ENCODE data around the gene HIVEP3. TPM values are rescaled to one million over a fixed set of nuclear protein-coding genes. Genes with fewer than 3 reads are reported as not detected.

The HIVEP3 gene
- total RNA-seq, 1 experiment from 2014 or later, result 3.1 TPM

DNA sequence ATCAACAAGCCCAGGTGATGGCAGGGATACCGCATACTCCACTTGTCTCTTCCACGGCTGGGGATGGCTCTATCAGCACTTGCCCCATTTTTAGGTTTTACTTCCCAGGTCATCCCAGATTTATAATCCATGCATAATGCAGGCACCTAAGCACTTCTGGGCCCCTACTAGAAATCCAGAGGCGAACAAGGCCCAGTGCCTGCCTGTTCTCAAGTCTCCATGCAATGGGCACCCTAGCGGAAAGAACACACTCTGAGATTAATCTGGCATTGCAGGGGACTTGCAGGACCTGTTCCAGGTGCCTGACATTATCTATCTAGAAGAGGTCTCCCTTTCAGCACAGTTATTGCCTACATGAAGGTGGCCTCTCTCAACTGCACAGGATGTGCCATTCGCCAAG lies 39.8 kb downstream of the HIVEP3 start:
- intact Hi-C loops (cut with micrococcal nuclease; ENCODE audit: unreplicated experiment), result no loop called here
- no peaks in the 10 kb centered on the region for H3K36me3 ChIP-seq (ENCODE audit: insufficient read depth, low read length, poor library complexity, severe bottlenecking)
- no peaks in the 10 kb centered on the region for H3K4me1 ChIP-seq (ENCODE audit: insufficient read depth, low read length, poor library complexity, severe bottlenecking)
- H3K9me3 ChIP-seq (ENCODE audit: low read depth, low read length, poor library complexity, severe bottlenecking), result no peaks in the 10 kb centered on the region
- no TSS peak for BruUV-seq (replicated peaks)
- H3K27me3 ChIP-seq (replicated peaks; ENCODE audit: insufficient read depth, low read depth, low read length, poor library complexity), result no peaks in the 10 kb centered on the region
- ChIA-PET CTCF (no interaction called here), POLR2A (ENCODE audit: low non-redundant PET) (no interaction called here)
- no peak for DNase-seq (ENCODE audit: low spot score)
- H3K4me3 ChIP-seq (ENCODE audit: low read depth, low read length, poor library complexity, severe bottlenecking), result no peak overlapping the region
- TF ChIP-seq, protein P1, sequence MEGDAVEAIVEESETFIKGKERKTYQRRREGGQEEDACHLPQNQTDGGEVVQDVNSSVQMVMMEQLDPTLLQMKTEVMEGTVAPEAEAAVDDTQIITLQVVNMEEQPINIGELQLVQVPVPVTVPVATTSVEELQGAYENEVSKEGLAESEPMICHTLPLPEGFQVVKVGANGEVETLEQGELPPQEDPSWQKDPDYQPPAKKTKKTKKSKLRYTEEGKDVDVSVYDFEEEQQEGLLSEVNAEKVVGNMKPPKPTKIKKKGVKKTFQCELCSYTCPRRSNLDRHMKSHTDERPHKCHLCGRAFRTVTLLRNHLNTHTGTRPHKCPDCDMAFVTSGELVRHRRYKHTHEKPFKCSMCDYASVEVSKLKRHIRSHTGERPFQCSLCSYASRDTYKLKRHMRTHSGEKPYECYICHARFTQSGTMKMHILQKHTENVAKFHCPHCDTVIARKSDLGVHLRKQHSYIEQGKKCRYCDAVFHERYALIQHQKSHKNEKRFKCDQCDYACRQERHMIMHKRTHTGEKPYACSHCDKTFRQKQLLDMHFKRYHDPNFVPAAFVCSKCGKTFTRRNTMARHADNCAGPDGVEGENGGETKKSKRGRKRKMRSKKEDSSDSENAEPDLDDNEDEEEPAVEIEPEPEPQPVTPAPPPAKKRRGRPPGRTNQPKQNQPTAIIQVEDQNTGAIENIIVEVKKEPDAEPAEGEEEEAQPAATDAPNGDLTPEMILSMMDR (conservative IDR thresholded peaks at IDR 0.05; ENCODE audit: low read depth, low read length), result no peak
- TF ChIP-seq EZH2 (IDR thresholded peaks at IDR 0.05; ENCODE audit: borderline replicate concordance, low read depth, low read length, poor library complexity, severe bottlenecking), result no peak
- H3K27ac ChIP-seq (ENCODE audit: low read depth, low read length, poor library complexity, severe bottlenecking), result no peak overlapping the region

GRCh38 chr1:41878495-41878894 lies 40.2 kb downstream of the HIVEP3 start:
- no TSS peak for BruUV-seq (replicated peaks)
- TF ChIP-seq, protein P1 (conservative IDR thresholded peaks at IDR 0.05; ENCODE audit: low read depth, low read length), result no peak
- TF ChIP-seq EZH2 (IDR thresholded peaks at IDR 0.05; ENCODE audit: borderline replicate concordance, low read depth, low read length, poor library complexity, severe bottlenecking), result no peak
- no peaks in the 10 kb centered on the region for H3K4me1 ChIP-seq (ENCODE audit: insufficient read depth, low read length, poor library complexity, severe bottlenecking)
- ChIA-PET CTCF (no interaction called here), POLR2A (ENCODE audit: low non-redundant PET) (no interaction called here)
- H3K27ac ChIP-seq (ENCODE audit: low read depth, low read length, poor library complexity, severe bottlenecking), result no peak overlapping the region
- intact Hi-C loops (cut with micrococcal nuclease; ENCODE audit: unreplicated experiment), result no loop called here
- H3K9me3 ChIP-seq (ENCODE audit: low read depth, low read length, poor library complexity, severe bottlenecking), result no peaks in the 10 kb centered on the region
- H3K36me3 ChIP-seq (ENCODE audit: insufficient read depth, low read length, poor library complexity, severe bottlenecking), result no peaks in the 10 kb centered on the region
- no peaks in the 10 kb centered on the region for H3K27me3 ChIP-seq (replicated peaks; ENCODE audit: insufficient read depth, low read depth, low read length, poor library complexity)
- no peak overlapping the region for H3K4me3 ChIP-seq (ENCODE audit: low read depth, low read length, poor library complexity, severe bottlenecking)
- DNase-seq (ENCODE audit: low spot score), result no peak

- BruUV-seq (replicated peaks), result no TSS peak
- POLR2A ChIA-PET (ENCODE audit: low non-redundant PET), result no interaction called here
- no peak for DNase-seq (ENCODE audit: low spot score)
- Histone ChIP-seq H3K9me3 (ENCODE audit: low read depth, low read length, poor library complexity, severe bottlenecking) (no peaks in the 10 kb centered on the region), H3K4me3 (ENCODE audit: low read depth, low read length, poor library complexity, severe bottlenecking) (no peak overlapping the region), H3K27me3 (replicated peaks; ENCODE audit: insufficient read depth, low read depth, low read length, poor library complexity) (no peaks in the 10 kb centered on the region), H3K27ac (ENCODE audit: low read depth, low read length, poor library complexity, severe bottlenecking) (no peak overlapping the region), H3K4me1 (ENCODE audit: insufficient read depth, low read length, poor library complexity, severe bottlenecking) (no peaks in the 10 kb centered on the region), H3K36me3 (ENCODE audit: insufficient read depth, low read length, poor library complexity, severe bottlenecking) (no peaks in the 10 kb centered on the region)
- intact Hi-C loops (cut with micrococcal nuclease; ENCODE audit: unreplicated experiment), result no loop called here
- TF ChIP-seq, protein P1 (conservative IDR thresholded peaks at IDR 0.05; ENCODE audit: low read depth, low read length), result no peak
- TF ChIP-seq EZH2 (IDR thresholded peaks at IDR 0.05; ENCODE audit: borderline replicate concordance, low read depth, low read length, poor library complexity, severe bottlenecking), result no peak
- CTCF ChIA-PET, result no interaction called here
Observed at GRCh38 chr1:41876576-41877445, 41.9 kb downstream of the HIVEP3 start.
